ENCODE results near the gene IL18BP. TPM values are rescaled to one million over a fixed set of nuclear protein-coding genes. Genes with fewer than 3 reads are reported as not detected.

The IL18BP gene
- total RNA-seq, 1 experiment from 2014 or later = 10.6 TPM

DNA sequence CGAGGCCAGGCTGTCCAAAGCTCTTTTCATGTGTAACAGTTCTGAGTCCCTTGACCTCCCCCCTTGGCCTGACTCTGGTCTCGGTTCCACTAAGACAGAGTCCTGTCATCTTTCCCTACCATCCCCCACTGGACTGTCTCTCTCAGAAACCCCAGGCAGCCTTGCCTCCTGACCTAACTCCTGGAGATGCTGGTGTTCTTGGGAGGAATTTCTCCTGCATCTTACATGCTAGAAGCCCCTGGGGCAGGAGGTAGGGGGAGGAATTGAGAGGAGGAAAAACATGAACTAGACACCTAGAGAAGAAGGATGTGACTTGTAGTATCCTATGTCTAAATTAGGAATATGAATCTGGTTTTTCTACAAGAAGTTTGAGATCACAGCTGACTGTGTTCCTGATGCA lies 648 bp upstream of the IL18BP start:
- H3K27me3 ChIP-seq (replicated peaks; ENCODE audit: insufficient read depth, low read depth, low read length, poor library complexity) = no peaks in the 10 kb centered on the region
- H3K36me3 ChIP-seq (ENCODE audit: insufficient read depth, low read length, poor library complexity, severe bottlenecking) = peaks cover 21% of the 10 kb centered on the region
- H3K9me3 ChIP-seq (ENCODE audit: low read depth, low read length, poor library complexity, severe bottlenecking) = no peaks in the 10 kb centered on the region
- H3K27ac ChIP-seq (ENCODE audit: low read depth, low read length, poor library complexity, severe bottlenecking) = no peak overlapping the region
- no peaks in the 10 kb centered on the region for H3K4me1 ChIP-seq (ENCODE audit: insufficient read depth, low read length, poor library complexity, severe bottlenecking)
- DNase-seq (ENCODE audit: low spot score) = no peak
- POLR2A ChIA-PET (ENCODE audit: low non-redundant PET) = no interaction called here
- CTCF ChIA-PET = no interaction called here
- H3K4me3 ChIP-seq (ENCODE audit: low read depth, low read length, poor library complexity, severe bottlenecking) = no peak overlapping the region
- BruUV-seq (replicated peaks) = no TSS peak
- intact Hi-C loops (cut with micrococcal nuclease; ENCODE audit: unreplicated experiment) = no loop called here
- TF ChIP-seq, protein P1, sequence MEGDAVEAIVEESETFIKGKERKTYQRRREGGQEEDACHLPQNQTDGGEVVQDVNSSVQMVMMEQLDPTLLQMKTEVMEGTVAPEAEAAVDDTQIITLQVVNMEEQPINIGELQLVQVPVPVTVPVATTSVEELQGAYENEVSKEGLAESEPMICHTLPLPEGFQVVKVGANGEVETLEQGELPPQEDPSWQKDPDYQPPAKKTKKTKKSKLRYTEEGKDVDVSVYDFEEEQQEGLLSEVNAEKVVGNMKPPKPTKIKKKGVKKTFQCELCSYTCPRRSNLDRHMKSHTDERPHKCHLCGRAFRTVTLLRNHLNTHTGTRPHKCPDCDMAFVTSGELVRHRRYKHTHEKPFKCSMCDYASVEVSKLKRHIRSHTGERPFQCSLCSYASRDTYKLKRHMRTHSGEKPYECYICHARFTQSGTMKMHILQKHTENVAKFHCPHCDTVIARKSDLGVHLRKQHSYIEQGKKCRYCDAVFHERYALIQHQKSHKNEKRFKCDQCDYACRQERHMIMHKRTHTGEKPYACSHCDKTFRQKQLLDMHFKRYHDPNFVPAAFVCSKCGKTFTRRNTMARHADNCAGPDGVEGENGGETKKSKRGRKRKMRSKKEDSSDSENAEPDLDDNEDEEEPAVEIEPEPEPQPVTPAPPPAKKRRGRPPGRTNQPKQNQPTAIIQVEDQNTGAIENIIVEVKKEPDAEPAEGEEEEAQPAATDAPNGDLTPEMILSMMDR (conservative IDR thresholded peaks at IDR 0.05; ENCODE audit: low read depth, low read length) = no peak

- POLR2A ChIA-PET (ENCODE audit: low non-redundant PET) = no interaction called here
- no peak for DNase-seq (ENCODE audit: low spot score)
- peaks cover 32% of the 10 kb centered on the region for H3K36me3 ChIP-seq (ENCODE audit: insufficient read depth, low read length, poor library complexity, severe bottlenecking)
- H3K27me3 ChIP-seq (replicated peaks; ENCODE audit: insufficient read depth, low read depth, low read length, poor library complexity) = no peaks in the 10 kb centered on the region
- CTCF ChIA-PET = no interaction called here
- no peaks in the 10 kb centered on the region for H3K4me1 ChIP-seq (ENCODE audit: insufficient read depth, low read length, poor library complexity, severe bottlenecking)
- H3K4me3 ChIP-seq (ENCODE audit: low read depth, low read length, poor library complexity, severe bottlenecking) = no peak overlapping the region
- H3K9me3 ChIP-seq (ENCODE audit: low read depth, low read length, poor library complexity, severe bottlenecking) = no peaks in the 10 kb centered on the region
- no peak for TF ChIP-seq EZH2 (IDR thresholded peaks at IDR 0.05; ENCODE audit: borderline replicate concordance, low read depth, low read length, poor library complexity, severe bottlenecking)
- TF ChIP-seq, protein P1 (conservative IDR thresholded peaks at IDR 0.05; ENCODE audit: low read depth, low read length) = no peak
- intact Hi-C loops (cut with micrococcal nuclease; ENCODE audit: unreplicated experiment) = no loop called here
- H3K27ac ChIP-seq (ENCODE audit: low read depth, low read length, poor library complexity, severe bottlenecking) = no peak overlapping the region
- no TSS peak for BruUV-seq (replicated peaks)
Observed at GRCh38 chr11:71999362-71999761, 653 bp downstream of the IL18BP start.

GRCh38 chr11:71999798-72000197 lies 1.1 kb downstream of the IL18BP start:
- ChIA-PET POLR2A (ENCODE audit: low non-redundant PET) (no interaction called here), CTCF (no interaction called here)
- Histone ChIP-seq H3K9me3 (ENCODE audit: low read depth, low read length, poor library complexity, severe bottlenecking) (no peaks in the 10 kb centered on the region), H3K4me1 (ENCODE audit: insufficient read depth, low read length, poor library complexity, severe bottlenecking) (no peaks in the 10 kb centered on the region), H3K4me3 (ENCODE audit: low read depth, low read length, poor library complexity, severe bottlenecking) (no peak overlapping the region), H3K27me3 (replicated peaks; ENCODE audit: insufficient read depth, low read depth, low read length, poor library complexity) (no peaks in the 10 kb centered on the region), H3K27ac (ENCODE audit: low read depth, low read length, poor library complexity, severe bottlenecking) (no peak overlapping the region), H3K36me3 (ENCODE audit: insufficient read depth, low read length, poor library complexity, severe bottlenecking) (peaks cover 37% of the 10 kb centered on the region)
- DNase-seq (ENCODE audit: low spot score) = no peak
- BruUV-seq (replicated peaks) = no TSS peak
- intact Hi-C loops (cut with micrococcal nuclease; ENCODE audit: unreplicated experiment) = no loop called here
- TF ChIP-seq, protein P1 (conservative IDR thresholded peaks at IDR 0.05; ENCODE audit: low read depth, low read length) = no peak
- no peak for TF ChIP-seq EZH2 (IDR thresholded peaks at IDR 0.05; ENCODE audit: borderline replicate concordance, low read depth, low read length, poor library complexity, severe bottlenecking)

Measured in A673 (cell line).